Hepatic stellate cell (primary cell): ENCODE results near the gene ADCY3.

Source experiments
- DNase-seq: peaks from one replicate; pipeline ENCODE4 v3.0.0; 2011; ENCODE audit warnings: low spot score

Gene ADCY3

GRCh38 chr2:24903161-24904103 lies 16.6 kb downstream of the ADCY3 start:
- DNase-seq = no peak

- DNase-seq = no peak
Measured at GRCh38 chr2:24899361-24899910, 20.6 kb downstream of the ADCY3 start.

GRCh38 chr2:24898122-24899109 lies 21.6 kb downstream of the ADCY3 start:
- peak; percentile 67 for DNase-seq

GRCh38 chr2:24894750-24895149 lies 25.3 kb downstream of the ADCY3 start:
- DNase-seq = no peak

GRCh38 chr2:24893934-24894333 lies 26.1 kb downstream of the ADCY3 start:
- DNase-seq = no peak

GRCh38 chr2:24892928-24893327 lies 27.1 kb downstream of the ADCY3 start:
- DNase-seq = no peak

GRCh38 chr2:24891201-24891600 lies 28.8 kb downstream of the ADCY3 start:
- no peak for DNase-seq

GRCh38 chr2:24889221-24889620 lies 30.8 kb downstream of the ADCY3 start:
- no peak for DNase-seq

- no peak for DNase-seq
Measured at GRCh38 chr2:24888177-24888576, 31.9 kb downstream of the ADCY3 start.

- DNase-seq = no peak
Measured at GRCh38 chr2:24887307-24887874, 32.6 kb downstream of the ADCY3 start.

GRCh38 chr2:24886691-24887304 lies 33.2 kb downstream of the ADCY3 start:
- DNase-seq = no peak

- DNase-seq = no peak
Measured at GRCh38 chr2:24886126-24886501, 33.9 kb downstream of the ADCY3 start.

- no peak for DNase-seq
Measured at GRCh38 chr2:24885221-24886125, 34.6 kb downstream of the ADCY3 start.

GRCh38 chr2:24883946-24884345 lies 36.1 kb downstream of the ADCY3 start:
- DNase-seq = no peak

GRCh38 chr2:24881623-24882022 lies 38.4 kb downstream of the ADCY3 start:
- no peak for DNase-seq

- DNase-seq = no peak
Measured at GRCh38 chr2:24881158-24881557, 38.9 kb downstream of the ADCY3 start.

GRCh38 chr2:24878341-24878740 lies 41.7 kb downstream of the ADCY3 start:
- DNase-seq = no peak

- DNase-seq = no peak
Measured at GRCh38 chr2:24877646-24878045, 42.4 kb downstream of the ADCY3 start.

- no peak for DNase-seq
Measured at GRCh38 chr2:24877067-24877466, 43.0 kb downstream of the ADCY3 start.

GRCh38 chr2:24875901-24876300 lies 44.1 kb downstream of the ADCY3 start:
- no peak for DNase-seq

- no peak for DNase-seq
Measured at GRCh38 chr2:24875272-24875671, 44.8 kb downstream of the ADCY3 start.
